Caki2 (cell line): ENCODE measurements around the gene INPP4A. TPM values are rescaled to one million over a fixed set of nuclear protein-coding genes. Genes with fewer than 3 reads are reported as not detected.

Experiments
- DNase-seq: peaks from one replicate; pipeline ENCODE4 v3.0.0-alpha.2; 2015; ENCODE audit warnings: low read depth
- in situ Hi-C: cut with HindIII; loops from 2 replicates; pipeline ENCODE4 v1.10.0; 2016; ENCODE audit warnings: low sequenced_read_pairs, low pct_unique_long_range_greater_than_20kb, mixed read lengths
- total RNA-seq: library from RNA; depleted of rRNA; stranded (reverse); fragments of >200 nt; shearing (Covaris generic); gene quantifications from 2 replicates; pipeline ENCODE4 v1.2.3, GENCODE V29; 2014; ENCODE audit warnings: low replicate concordance

Gene INPP4A
- total RNA-seq, 1 experiment from 2014 or later = 19.0 TPM

- in situ Hi-C loops = no loop called here
- no peak for DNase-seq
Measured at GRCh38 chr2:98483257-98483861, 38.7 kb downstream of the INPP4A start.

- DNase-seq = no peak
Measured at GRCh38 chr2:98484121-98484557, 39.5 kb downstream of the INPP4A start.

DNA sequence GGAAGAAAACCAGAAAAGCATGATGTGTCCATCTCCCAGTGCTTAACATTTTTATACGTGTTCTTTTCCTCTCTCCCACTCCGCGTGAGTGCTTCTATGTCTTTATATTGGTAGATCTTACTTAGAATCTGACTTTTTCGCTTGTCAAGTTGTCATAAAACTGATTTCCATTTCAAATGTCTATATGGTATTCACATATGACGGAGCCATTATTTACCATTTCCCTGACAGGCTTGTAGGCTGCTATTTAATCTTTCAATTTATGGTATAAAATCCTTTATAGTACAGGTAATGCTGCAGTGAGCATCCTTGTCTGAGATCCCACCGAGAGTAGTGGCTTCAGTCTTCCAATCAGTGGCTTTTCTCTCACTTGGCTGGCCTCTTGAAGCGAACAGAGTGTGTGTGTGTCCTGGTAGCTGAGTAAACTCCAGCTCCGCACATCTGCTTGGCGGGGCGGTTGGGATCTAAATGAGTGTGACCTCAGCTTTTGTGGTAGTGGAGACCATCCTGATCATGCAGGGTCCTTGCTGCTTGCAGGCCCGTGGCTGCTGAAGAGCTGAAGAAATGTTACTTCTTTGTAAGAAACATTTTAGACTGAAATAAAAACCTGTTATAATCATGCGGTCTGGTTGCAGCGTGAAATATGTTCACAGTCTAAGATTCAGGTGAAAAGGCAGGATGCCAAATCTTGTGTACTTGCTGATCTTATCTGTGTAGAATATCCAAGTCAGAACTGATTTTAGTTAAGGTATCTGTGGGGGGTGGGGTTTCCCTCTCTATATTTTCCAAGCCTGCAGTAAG is 40.2 kb downstream of the INPP4A start:
- no peak for DNase-seq
- in situ Hi-C loops = no loop called here

More at GRCh38 chr2:98484121-98484557, 39.5 kb downstream of the INPP4A start:
- in situ Hi-C loops = no loop called here

- in situ Hi-C loops = no loop called here
Measured at GRCh38 chr2:98485453-98485755, 40.7 kb downstream of the INPP4A start.

GRCh38 chr2:98486374-98486981 is 41.8 kb downstream of the INPP4A start:
- no peak for DNase-seq
- in situ Hi-C loops = no loop called here

More at GRCh38 chr2:98485453-98485755, 40.7 kb downstream of the INPP4A start:
- no peak for DNase-seq

GRCh38 chr2:98487101-98487805 is 42.6 kb downstream of the INPP4A start:
- in situ Hi-C loops = no loop called here
- no peak for DNase-seq

- peak; percentile 27 for DNase-seq
- in situ Hi-C loops = no loop called here
Measured at GRCh38 chr2:98487806-98488189, 43.1 kb downstream of the INPP4A start.

DNA sequence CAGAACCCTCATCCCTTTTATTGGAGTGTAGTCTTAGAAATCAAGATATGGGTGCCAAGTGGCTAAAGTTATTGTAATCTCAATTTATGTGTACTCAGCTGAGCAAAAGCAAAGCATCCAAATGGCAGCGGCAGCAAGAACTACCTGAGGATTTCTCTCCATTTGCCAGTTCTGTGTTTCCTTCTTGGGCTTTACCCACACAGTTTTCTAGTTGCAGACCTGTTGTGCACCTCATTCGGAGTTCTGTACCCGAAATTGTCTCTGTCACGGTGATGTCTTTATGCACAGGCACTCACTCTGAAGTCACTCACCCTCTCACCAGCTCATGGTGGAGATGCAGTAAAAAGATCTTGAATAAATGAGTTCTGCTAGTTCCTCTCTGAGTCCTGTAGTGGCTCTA is 43.6 kb downstream of the INPP4A start:
- no peak for DNase-seq
- in situ Hi-C loops = no loop called here

DNA sequence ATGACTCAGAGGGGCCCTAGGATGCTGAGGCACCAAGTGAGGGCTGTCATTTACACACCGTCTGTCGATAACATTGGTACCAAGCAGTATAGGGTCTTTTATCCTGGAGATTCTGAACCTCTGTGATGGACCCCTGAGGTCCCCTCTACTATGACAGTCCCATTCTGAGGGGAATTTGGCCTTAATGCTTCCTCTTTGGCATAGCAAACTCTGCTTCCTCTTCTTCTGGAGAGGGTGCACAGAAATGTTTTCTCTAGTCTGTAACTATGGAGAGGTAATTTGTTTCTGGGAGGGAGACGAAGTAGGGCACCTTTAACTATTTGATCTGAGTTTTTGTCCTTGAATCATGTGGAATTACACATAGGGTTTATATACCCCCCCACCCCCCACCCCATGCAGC is 44.8 kb downstream of the INPP4A start:
- in situ Hi-C loops = no loop called here

DNA sequence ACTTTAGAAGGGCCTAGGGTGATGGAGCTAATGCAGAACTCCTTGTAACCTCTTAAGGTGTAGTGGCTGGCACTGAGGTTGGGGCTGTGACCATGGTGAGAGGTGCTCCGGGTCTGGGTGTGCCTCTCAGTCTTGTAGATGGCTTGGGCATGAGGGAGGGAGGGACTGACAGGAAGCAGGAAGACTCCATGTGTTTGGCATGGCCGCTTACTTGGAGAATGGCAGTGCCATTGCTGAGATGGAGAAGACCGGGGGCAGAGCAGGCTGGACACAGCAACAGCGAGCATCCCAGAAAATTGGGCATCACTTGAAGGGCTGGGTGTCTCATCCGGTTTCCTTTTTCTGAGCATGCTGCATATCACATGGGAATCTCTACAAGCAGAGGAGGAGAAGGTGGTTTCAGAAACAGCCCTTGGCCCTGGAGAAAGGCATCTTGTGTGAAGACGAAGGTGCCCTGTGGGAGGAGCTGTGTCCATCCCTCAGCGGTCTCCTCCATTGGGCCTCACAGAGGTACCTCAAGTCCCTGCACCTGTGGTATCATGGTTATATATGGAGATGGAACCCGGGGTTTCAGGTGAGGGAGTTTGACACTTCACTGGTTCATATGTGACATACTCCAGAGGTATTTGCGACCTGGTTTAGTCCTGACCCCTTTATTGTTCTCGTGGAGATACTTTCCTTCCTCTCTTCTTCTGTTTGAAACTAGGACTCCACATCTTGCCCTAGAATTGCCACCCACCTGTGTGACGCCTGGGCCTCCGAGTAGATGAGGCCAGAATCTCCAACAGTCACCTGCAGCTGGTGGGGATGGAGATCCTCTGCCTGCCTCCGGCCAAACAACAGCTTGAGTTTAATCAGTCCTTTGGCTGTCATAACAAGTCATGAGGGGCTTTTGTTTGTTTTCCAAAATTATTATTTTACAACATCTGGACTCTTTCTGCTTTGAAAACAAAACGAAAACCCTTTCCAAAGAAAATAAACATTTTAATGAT is 45.6 kb downstream of the INPP4A start:
- DNase-seq = no peak
- in situ Hi-C loops = no loop called here

More for the DNA sequence above, 44.8 kb downstream of the INPP4A start:
- DNase-seq = no peak

DNA sequence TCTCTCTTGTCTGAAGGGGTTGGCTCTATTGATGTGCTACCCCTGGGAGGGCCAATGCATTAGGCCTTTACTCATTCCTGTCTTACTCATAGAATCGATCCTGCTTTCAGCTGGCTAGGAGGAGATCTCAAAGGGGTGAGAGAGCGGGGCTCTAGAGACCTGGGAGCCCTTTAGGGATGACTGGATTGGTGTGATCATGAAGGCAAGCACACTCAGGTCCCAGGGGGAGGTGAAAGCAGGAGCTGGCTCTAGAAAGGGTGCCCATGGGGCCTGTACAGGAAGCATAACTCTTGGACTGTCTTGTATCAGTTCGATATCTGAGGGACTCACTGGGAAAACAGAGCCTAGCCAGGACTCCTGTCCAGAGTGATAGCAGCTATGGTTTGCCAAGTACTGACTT is 47.8 kb downstream of the INPP4A start:
- no peak for DNase-seq
- in situ Hi-C loops = no loop called here

DNA sequence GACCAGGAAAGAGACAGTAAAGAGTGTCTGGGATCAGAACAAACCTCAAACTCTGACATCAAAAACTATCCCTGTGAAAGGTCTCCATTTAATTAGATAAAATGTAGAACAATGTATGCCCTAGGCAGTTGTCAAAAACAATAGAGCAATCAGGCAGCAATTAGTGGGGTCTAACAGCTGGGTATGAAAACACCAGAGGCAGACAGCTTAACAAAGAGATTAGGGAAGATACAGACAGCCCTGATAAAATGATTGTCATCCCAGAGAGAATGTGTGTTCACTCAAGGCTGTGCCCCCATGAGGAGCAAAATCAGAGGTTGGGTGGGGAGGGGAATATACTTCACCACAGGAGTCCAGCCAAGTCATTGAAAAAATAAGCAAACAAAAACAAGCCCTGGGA is 50.0 kb downstream of the INPP4A start:
- in situ Hi-C loops = no loop called here

GRCh38 chr2:98496750-98497493 is 52.3 kb downstream of the INPP4A start:
- DNase-seq = no peak
- in situ Hi-C loops = no loop called here

More for the DNA sequence above, 50.0 kb downstream of the INPP4A start:
- DNase-seq = no peak

DNA sequence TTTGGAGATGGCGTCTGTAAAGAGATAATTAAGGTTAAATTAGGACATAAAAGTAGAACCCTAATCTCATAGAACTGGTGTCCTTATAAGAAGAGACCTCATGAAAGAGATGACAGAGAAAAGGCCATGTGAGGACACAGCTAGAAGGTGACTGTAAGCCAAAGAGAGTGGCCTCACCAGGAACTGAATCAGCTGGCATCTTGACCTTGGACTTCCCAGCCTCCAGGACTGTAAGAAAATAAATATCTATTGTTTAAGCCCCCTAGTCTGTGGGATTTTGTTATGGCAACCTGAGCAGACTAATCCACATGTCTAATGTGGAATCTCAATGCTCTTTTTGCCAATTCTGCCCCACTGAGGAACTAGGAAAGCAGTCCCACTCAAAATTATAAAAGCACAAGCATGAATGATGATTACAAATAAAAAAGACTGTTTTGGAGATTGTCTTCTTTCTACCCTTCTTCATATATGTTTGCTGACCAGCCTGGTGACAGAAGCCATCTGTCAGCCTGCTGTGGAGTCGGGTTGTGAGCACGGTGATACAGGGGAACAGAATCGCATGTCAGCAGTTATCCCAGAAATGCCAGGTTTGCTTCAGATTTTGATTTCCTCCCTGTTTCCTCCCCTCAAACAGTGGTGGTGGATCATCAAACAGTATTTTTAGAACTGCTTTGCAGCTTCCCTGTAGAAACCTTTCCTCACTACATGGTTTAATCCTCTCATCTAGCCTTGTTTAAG is 54.2 kb downstream of the INPP4A start:
- in situ Hi-C loops = no loop called here

DNA sequence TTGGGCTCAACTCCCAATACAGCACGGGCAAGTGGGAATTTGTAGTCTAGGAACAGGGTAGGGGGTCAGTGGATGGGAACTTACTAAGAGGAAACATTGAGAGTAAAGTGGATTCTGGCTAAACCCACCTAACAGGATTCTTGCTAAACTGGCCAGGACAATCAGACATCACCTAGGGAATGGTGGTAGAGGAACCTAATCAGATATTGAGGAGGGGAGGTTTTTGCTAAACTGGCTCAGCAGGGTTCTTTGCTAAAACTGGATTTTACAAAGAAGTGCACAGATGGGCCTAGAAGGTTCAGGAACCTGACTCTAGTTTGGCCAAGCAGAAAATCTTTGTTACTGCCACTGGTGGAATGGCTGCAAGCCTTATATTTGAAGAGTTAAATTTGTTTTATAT is 55.9 kb downstream of the INPP4A start:
- DNase-seq = no peak
- in situ Hi-C loops = no loop called here

More for the DNA sequence above, 54.2 kb downstream of the INPP4A start:
- DNase-seq = no peak

GRCh38 chr2:98501223-98501622 is 56.6 kb downstream of the INPP4A start:
- DNase-seq = no peak
- in situ Hi-C loops = no loop called here

DNA sequence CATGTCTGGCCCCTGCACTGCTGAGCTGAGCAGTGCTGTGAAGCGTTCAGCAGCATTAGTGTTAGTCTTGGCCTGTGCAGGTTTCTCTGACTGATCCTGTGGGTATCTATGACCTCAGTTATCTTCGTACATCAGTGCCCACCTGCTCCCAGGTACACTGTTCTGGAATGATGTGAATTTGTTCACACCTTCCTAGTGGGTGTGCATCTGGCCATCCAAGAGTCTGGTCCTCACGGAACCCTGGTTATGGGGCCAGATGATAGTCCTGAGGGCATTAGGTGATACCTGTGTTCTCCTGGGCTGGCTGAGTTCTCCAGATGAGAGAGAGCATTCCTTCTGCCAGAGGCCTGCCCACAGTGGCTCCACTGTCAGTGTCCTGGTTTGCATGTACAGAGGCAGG is 57.2 kb downstream of the INPP4A start:
- no peak for DNase-seq
- in situ Hi-C loops = no loop called here
